ENCODE results near the gene HOXB2. TPM values are rescaled to one million over a fixed set of nuclear protein-coding genes. Genes with fewer than 3 reads are reported as not detected.

The HOXB2 gene
- total RNA-seq, 1 donor from 2014 or later, result 21.8 TPM

DNA sequence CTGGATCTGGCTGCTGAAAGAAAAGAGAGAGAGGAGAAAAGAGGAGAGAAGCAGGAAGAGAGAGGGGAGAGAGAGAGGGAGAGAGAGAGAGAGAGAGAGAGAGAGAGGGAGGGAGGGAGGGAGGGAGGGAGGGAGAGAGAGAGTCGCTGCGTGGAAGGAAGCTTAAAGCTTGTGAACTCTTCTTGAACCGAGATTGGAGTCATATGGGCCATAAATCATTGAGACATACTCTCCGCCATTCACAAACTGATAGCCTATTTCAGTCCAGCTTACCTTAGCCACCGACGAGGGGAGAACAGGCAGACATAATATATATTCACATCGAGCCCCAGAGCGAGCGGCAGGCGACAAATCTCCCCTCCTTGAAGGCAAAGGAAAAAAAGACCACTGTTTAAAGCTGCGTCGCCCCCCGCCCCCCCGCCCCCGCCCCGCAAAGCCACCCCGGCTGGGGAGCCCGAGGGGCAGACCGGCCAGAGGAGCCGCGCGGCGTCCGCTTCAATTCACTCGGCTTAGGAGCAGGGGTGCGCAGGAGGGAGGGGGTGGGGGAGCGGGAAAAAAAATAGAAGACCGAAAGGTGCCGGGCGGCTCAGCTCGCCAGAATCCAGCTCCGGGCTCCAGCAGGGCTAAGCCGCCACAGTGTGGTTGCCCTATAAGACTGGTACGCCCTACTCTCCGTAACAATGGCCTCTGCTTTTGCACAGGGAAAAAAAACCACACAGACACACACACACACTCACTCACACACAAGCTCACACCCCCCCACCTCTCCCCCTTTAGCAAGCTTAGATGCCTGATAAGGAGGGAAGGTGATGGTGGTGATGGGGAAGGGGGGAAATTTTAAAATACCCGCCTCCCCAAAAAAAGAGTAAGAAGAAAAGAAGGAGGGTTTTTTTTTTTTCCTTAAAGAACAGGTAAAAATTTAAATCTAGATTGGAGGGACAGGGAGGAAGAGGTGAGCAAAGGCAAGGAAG, 10.6 kb upstream of the HOXB2 start:
- intact Hi-C loops (cut with micrococcal nuclease), result no loop called here

DNA sequence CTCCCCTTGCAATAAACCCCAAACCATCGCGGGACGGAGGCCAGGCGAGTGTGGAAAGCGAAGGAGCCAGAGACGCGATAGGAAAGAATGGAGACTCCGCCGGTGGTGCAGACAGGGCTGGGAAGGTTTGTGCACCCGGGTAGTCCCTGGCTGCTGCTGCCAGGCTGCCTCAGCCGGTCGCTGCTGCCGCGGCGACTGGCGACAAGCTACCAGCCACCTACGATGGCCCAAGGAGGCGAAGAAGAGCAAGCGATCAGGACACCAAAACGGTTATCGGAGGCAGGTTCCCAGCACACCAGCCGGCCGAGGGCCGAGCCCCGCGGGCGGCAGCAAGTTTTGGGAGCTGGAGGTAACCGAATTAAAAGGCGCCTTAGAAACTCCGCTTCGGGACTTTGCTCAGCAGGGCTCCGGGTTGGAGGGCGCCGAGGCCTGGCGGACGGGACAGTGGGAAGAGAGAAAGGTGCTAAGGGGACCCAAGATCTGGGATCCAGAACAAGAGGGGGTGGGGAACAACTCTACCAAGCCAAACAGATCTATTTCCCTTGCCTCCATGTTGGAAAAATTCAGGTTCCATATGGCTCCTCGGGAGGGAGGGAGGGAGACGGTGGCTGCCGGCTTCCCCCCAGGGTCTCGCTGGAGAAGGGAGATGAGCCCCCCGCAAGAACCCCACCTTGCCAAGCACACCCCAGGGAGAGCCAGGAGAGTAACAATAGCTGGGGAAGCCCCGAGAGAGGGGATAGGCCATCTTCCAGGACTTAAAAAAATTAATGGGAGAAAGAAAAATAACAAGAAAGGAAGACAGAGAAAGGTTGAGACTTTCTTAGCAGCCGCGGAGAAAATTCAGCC, 9.7 kb upstream of the HOXB2 start:
- intact Hi-C loops (cut with micrococcal nuclease), result no loop called here

DNA sequence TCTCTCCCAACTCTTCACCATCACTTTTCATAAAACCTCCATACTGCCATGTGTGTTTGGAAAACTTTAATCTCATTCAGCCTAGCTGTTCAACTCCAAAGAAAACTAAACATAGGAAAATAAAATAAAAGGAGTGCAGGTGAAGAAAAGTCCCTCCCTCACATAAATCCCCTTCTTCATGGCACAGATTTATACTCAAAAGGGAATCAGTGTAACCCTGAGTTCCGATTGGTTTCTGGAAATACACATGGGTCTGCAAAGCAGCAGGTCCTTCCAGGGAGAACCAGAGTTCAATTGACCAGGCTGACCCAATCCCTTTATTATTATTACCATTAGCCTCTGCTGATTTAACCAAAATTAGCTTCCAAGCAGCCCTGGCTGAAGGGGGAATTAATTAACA, 8.9 kb upstream of the HOXB2 start:
- intact Hi-C loops (cut with micrococcal nuclease), result no loop called here

DNA sequence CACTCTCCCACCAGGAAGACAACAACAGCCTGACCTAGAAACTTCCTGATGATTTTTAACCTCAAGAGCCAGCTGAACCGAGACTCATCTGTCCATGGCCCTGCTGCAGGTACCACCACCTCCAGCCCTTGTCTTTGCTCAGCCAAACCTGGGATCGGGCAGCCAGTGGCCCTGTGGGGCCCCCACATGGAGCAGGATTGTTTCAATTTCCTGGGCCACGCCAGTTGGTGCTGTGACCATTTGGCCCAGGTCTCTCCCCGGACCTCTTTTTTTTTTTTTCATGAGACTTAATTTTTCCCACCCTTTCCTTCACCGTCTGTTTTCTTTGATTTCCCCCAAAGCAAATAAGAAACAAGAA, 8.3 kb upstream of the HOXB2 start:
- intact Hi-C loops (cut with micrococcal nuclease), result no loop called here

- intact Hi-C loops (cut with micrococcal nuclease), result no loop called here
These were observed 7.7 kb upstream of the HOXB2 start for GRCh38 chr17:48552466-48553189.

DNA sequence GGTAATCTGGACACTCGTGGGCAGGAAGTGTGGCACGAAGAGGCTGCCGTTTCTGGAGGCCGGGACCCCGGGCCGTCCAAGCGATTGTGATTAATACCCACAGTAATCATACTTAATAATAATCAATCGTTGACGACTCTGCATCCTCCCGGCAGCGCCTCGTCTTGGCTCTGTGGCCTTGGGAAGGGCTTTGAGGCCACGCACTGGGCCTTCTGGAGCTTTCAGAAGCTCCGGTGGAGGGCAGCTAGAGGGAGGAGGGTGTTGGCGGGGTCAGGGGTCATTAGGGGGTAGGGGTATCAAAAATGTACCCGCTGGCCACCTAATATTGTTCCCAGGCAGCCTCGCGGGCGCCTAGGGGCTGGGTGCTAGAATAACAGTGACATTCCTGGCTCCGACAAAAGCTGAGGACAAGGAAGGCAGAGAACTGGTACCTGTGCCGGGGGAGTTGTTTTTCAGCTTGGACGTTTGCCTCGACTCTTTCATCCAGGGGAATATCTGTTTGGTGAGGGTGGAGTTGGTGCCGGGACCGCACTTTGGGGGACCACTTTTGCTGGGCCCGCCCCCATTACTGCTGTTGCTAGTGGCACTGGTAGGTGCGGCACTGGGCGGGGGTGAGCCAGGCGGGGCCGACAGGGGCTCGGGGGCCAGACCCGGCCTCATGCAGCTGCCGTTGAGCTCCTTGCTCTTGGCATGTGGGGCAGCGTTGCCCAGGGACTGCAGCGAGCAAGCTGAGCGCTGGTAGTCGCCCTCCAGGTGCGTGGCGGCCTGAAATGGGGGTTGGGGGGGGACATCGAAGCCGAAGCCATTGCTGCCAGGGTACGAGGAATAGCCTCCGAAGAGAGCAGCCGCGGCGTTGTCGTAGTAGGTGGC, 6.9 kb upstream of the HOXB2 start:
- intact Hi-C loops (cut with micrococcal nuclease), result no loop called here

DNA sequence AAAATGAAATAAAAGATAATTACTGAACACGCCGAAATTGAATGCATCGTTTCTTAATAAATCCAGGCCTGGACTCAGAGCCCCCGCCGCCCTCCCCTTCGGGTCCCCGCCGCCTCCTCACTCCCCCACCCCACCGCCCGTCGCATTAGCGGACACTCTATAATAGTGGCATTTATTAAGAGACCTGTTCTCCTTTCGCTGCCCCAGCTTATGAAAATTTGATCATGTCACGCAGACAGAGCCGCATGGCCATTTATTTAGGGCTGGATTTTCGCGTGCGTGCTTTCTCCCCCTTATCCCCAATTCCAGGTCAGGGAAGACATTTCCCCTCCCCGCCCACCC, 6.3 kb upstream of the HOXB2 start:
- intact Hi-C loops (cut with micrococcal nuclease), result no loop called here

- intact Hi-C loops (cut with micrococcal nuclease), result no loop called here
These were observed 5.7 kb upstream of the HOXB2 start for GRCh38 chr17:48550502-48551213.

GRCh38 chr17:48549914-48550501, 5.1 kb upstream of the HOXB2 start:
- intact Hi-C loops (cut with micrococcal nuclease), result no loop called here

GRCh38 chr17:48549281-48549630, 4.3 kb upstream of the HOXB2 start:
- intact Hi-C loops (cut with micrococcal nuclease), result no loop called here

DNA sequence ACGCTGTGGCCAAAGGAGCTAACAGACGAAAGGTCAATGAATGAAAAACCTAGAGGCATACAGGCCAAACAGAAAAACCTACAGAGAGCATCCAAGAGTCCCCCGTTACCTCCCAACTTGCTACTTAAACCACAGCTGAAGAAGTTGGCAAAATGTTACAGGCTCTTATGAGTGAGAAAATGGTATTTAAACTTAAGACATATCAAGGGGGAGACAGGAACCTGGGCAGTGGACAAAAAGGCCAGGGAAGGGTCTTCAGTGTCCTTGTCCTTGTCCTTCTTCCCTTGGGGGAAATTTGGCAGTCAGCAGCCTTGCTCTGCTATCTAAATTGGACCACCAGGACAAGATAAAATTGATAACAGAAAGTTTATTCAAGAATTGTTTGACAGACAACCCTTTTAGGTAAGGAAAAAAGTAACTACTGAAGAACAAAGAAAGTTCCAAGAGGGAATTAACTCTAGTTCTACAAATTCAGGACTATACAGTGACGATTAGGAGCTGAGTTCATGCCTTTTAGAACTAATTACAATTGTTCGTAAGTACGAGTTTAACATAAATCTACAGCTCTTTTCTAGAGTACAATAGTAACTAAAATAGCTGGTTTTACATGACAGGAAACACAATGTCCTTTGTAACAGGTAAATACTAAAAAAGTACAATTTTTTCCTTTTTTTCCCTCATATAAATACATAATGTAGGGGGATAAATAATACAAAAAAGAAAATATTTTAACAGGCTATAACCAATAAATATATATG, 3.8 kb upstream of the HOXB2 start:
- intact Hi-C loops (cut with micrococcal nuclease), result no loop called here

GRCh38 chr17:48547808-48548522, 3.1 kb upstream of the HOXB2 start:
- intact Hi-C loops (cut with micrococcal nuclease), result no loop called here

- intact Hi-C loops (cut with micrococcal nuclease), result no loop called here
These were observed 2.3 kb upstream of the HOXB2 start for GRCh38 chr17:48546924-48547807.

GRCh38 chr17:48546137-48546923, 1.4 kb upstream of the HOXB2 start:
- intact Hi-C loops (cut with micrococcal nuclease), result no loop called here

DNA sequence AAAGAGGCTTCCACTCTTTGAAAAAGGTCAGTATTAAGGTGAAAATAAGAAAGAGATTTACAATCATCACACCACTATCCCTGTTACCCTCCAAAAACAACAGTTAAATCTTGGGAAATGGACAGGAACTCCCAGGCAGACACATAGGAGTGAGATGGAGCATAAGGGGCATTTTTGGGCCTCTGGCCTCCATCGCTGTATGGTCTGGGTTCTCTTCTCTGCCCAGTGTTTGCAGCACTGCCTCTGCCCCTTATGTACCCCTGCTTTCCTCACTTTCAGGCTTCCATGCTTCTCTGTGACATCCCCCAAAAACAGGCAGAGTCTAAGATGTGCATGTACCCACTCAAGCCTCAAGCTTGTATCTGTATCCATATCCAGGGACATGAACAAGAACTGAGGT, 630 bp upstream of the HOXB2 start:
- intact Hi-C loops (cut with micrococcal nuclease), result no loop called here

GRCh38 chr17:48544349-48545021, 424 bp downstream of the HOXB2 start:
- intact Hi-C loops (cut with micrococcal nuclease), result loop anchor here (5.0 kb wide), 2 partner anchors 52 to 102 kb away; no protein-coding TSS in a partner anchor
